HEK293 (cell line): Measurements from ENCODE around the gene CLEC2L.

Experiments used
- CTCF ChIP-seq: fragments of 450-650 bp; formaldehyde crosslinking; IDR thresholded peaks from 2 replicates; pipeline ENCODE4 v1.5.1; 2016; ENCODE audit warnings: missing biosample characterization, missing genetic modification characterization
- PBX3 ChIP-seq: sonication (generic); formaldehyde crosslinking; IDR thresholded peaks from 2 replicates; pipeline ENCODE4 v1.8.1; 2022; ENCODE audit warnings: mild to moderate bottlenecking, moderate library complexity, missing genetic modification reagents
- REST ChIP-seq: fragments of 450-650 bp; formaldehyde crosslinking; IDR thresholded peaks from 2 replicates; pipeline ENCODE4 v1.5.1; 2016; ENCODE audit warnings: missing biosample characterization, missing genetic modification characterization
- SALL2 ChIP-seq: fragments of 450-650 bp; formaldehyde crosslinking; IDR thresholded peaks from 2 replicates; pipeline ENCODE4 v1.5.0; 2017; ENCODE audit warnings: missing biosample characterization, mild to moderate bottlenecking, missing genetic modification characterization, borderline replicate concordance
- YY1 ChIP-seq: fragments of 450-650 bp; formaldehyde crosslinking; IDR thresholded peaks from 2 replicates; pipeline ENCODE4 v1.5.1; 2018; ENCODE audit warnings: missing biosample characterization, missing genetic modification characterization
- YY2 ChIP-seq: fragments of 450-650 bp; formaldehyde crosslinking; IDR thresholded peaks from 2 replicates; pipeline ENCODE4 v1.5.1; 2016; ENCODE audit warnings: missing biosample characterization, missing genetic modification characterization
- ZFP41 ChIP-seq: fragments of 450-650 bp; formaldehyde crosslinking; IDR thresholded peaks from 2 replicates; pipeline ENCODE4 v1.5.1; 2016; ENCODE audit warnings: missing biosample characterization, missing genetic modification characterization, borderline replicate concordance
- ZNF121 ChIP-seq: fragments of 450-650 bp; formaldehyde crosslinking; IDR thresholded peaks from 2 replicates; pipeline ENCODE4 v1.5.1; 2016; ENCODE audit warnings: missing biosample characterization, missing genetic modification characterization
- ZNF175 ChIP-seq: fragments of 450-650 bp; formaldehyde crosslinking; IDR thresholded peaks from 2 replicates; pipeline ENCODE4 v1.5.1; 2016; ENCODE audit warnings: missing biosample characterization, missing genetic modification characterization
- ZNF18 ChIP-seq: fragments of 450-650 bp; formaldehyde crosslinking; IDR thresholded peaks from 2 replicates; pipeline ENCODE4 v1.5.1; 2016; ENCODE audit warnings: missing biosample characterization, missing genetic modification characterization
- ZNF202 ChIP-seq: fragments of 450-650 bp; formaldehyde crosslinking; IDR thresholded peaks from 2 replicates; pipeline ENCODE4 v1.5.1; 2016; ENCODE audit warnings: missing biosample characterization, missing genetic modification characterization, borderline replicate concordance
- ZNF37A ChIP-seq: fragments of 450-650 bp; IDR thresholded peaks from 2 replicates; pipeline ENCODE4 v1.5.1; 2018; ENCODE audit warnings: missing biosample characterization, missing genetic modification characterization
- TF ChIP-seq, protein P1 (sequence below): fragments of 450-650 bp; formaldehyde crosslinking; IDR thresholded peaks from 2 replicates; pipeline ENCODE4 v1.5.1; 2016; ENCODE audit warnings: missing biosample characterization, missing genetic modification characterization

DNA sequence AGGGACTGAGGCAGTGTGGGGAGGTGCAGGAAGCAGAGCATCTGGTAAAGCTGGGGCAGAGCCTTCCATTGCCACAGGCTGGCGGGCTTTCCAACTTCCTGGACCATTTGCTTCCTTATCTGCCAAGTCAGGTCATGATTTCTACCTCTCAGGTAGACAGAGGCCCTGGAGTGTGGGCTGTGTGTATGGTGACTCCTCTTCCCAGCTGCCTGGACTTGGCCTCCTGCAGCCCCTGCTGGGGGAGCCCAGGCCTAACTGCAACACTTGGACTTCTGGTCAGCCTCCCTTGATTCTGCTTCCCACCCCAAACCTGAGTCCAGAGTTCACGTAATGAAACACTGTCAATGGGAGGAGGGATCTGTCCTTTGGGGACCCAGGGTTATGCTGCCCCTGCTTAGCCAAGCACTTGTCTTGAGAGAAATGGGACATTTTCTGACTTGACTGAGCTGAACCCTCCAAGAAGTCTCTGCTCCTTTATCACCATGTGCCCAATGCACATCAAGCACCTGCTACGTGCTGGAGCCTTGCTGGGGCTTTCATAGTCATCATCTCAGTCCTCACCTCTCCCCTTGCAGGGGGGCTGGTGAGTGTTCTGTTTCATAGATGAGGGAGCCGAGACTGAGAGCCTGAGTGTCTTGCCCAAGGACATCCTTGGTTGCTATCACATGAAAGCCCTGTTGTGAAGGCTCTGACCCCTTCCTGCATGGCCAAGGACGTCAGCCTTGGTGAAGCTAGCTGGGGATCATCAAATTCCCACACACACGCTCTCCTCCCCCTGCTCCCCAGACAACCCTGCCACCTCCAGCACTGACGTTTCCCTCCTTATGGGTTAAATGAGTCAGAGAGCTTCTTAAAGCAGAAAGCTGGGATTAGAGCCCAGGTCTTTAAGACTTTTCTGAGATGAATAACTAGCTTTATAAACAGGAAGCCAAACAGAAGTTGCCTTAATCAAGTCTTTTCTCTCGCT is 3.4 kb downstream of the CLEC2L start:
- no peak for TF ChIP-seq ZNF37A (tag by site-specific recombination)
- no peak for TF ChIP-seq CTCF (tag by site-specific recombination)
- no peak for TF ChIP-seq ZNF18 (tag by site-specific recombination)
- TF ChIP-seq ZNF175 (tag by site-specific recombination): no peak
- no peak for TF ChIP-seq ZFP41 (tag by site-specific recombination)
- TF ChIP-seq ZNF202 (tag by site-specific recombination): no peak
- no peak for TF ChIP-seq PBX3 (CRISPR knock-in tag)
- no peak for TF ChIP-seq YY1 (tag by site-specific recombination)
- TF ChIP-seq, protein P1, sequence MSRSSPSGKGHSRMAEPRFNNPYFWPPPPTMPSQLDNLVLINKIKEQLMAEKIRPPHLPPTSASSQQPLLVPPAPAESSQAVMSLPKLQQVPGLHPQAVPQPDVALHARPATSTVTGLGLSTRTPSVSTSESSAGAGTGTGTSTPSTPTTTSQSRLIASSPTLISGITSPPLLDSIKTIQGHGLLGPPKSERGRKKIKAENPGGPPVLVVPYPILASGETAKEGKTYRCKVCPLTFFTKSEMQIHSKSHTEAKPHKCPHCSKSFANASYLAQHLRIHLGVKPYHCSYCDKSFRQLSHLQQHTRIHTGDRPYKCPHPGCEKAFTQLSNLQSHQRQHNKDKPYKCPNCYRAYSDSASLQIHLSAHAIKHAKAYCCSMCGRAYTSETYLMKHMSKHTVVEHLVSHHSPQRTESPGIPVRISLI: no peak
- TF ChIP-seq YY2: no peak
- no peak for TF ChIP-seq REST (tag by site-specific recombination)
- TF ChIP-seq ZNF121: no peak
- TF ChIP-seq SALL2 (tag by site-specific recombination): no peak
